Mesothelial cell of epicardium (in vitro differentiated cells): ENCODE data around the gene MTM1. TPM values are rescaled to one million over a fixed set of nuclear protein-coding genes. Genes with fewer than 3 reads are reported as not detected.

ENCODE experiments used
- DNase-seq, 2 experiments: peaks; one replicate each; pipeline ENCODE4 v3.0.0; 2021; ENCODE audit warnings: low spot score in 2 of 2; ENCODE audit not compliant: unreplicated experiment in 2 of 2
- H3K27ac Mint-ChIP-seq: 2 replicates; pipeline ENCODE4 v1.8.0; 2021; ENCODE audit warnings: mixed read lengths
- H3K27me3 Mint-ChIP-seq: 2 replicates; pipeline ENCODE4 v1.8.0; 2021; ENCODE audit warnings: low read depth, mixed read lengths
- H3K36me3 Mint-ChIP-seq: 2 replicates; pipeline ENCODE4 v1.8.0; 2021; ENCODE audit warnings: mixed read lengths
- H3K4me1 Mint-ChIP-seq: 2 replicates; pipeline ENCODE4 v1.8.0; 2021; ENCODE audit warnings: mixed read lengths
- H3K4me3 Mint-ChIP-seq: 2 replicates; pipeline ENCODE4 v1.8.0; 2021; ENCODE audit warnings: mild to moderate bottlenecking, moderate library complexity, mixed read lengths
- H3K9me3 Mint-ChIP-seq: 2 replicates; pipeline ENCODE4 v1.8.0; 2021; ENCODE audit warnings: mixed read lengths
- total RNA-seq: library from RNA; stranded (reverse); gene quantifications from 3 replicates; pipeline ENCODE4 v1.2.1, GENCODE V29; 2021
- TF ChIP-seq, protein P1 (sequence below): fragments of 200-600 bp; sonication (generic); IDR thresholded peaks from one replicate; pipeline ENCODE4 v1.5.0; 2021; ENCODE audit warnings: antibody characterized with exemption; ENCODE audit not compliant: unreplicated experiment

Gene MTM1
- total RNA-seq, 1 donor from 2014 or later: 8.9 TPM

DNA sequence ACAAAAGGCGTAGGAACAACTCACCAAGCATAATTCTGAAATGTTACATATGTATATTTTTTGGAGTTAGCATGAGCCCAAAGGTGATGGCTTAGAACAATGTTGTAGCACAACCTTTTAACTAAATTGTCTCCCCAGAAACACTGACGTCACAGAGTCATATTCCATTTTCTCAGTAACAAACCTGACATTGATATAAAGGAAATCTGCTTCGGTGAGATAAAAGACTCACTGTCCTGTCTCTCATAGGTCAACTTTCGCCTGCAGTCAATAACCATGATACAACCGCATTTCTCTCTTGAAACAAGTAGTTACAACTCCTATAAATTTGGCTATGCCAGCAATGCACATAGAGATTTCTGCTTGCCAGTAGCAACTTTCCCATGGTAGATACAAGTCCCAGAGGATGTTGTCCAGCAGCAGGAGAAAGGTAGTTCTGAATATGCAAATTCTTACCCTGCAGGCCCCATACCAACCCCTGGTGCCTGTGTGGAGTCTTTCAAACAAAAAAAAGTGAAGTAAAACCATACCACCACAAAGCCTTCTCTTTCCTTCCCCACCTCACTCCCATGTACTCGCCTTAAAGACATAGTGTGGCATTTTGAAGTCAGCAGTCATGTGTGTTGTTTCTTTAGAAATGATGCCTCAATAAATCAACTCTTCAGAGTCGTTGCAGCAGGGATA is 47.9 kb downstream of the MTM1 start:
- no peak overlapping the region for H3K27ac Mint-ChIP-seq
- H3K4me3 Mint-ChIP-seq: no peak overlapping the region
- TF ChIP-seq, protein P1, sequence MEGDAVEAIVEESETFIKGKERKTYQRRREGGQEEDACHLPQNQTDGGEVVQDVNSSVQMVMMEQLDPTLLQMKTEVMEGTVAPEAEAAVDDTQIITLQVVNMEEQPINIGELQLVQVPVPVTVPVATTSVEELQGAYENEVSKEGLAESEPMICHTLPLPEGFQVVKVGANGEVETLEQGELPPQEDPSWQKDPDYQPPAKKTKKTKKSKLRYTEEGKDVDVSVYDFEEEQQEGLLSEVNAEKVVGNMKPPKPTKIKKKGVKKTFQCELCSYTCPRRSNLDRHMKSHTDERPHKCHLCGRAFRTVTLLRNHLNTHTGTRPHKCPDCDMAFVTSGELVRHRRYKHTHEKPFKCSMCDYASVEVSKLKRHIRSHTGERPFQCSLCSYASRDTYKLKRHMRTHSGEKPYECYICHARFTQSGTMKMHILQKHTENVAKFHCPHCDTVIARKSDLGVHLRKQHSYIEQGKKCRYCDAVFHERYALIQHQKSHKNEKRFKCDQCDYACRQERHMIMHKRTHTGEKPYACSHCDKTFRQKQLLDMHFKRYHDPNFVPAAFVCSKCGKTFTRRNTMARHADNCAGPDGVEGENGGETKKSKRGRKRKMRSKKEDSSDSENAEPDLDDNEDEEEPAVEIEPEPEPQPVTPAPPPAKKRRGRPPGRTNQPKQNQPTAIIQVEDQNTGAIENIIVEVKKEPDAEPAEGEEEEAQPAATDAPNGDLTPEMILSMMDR: no peak
- H3K27me3 Mint-ChIP-seq: no peaks in the 10 kb centered on the region
- peaks cover 37% of the 10 kb centered on the region for H3K9me3 Mint-ChIP-seq
- H3K4me1 Mint-ChIP-seq: peaks cover 13% of the 10 kb centered on the region
- H3K36me3 Mint-ChIP-seq: peaks cover 23% of the 10 kb centered on the region
- no peak for DNase-seq

DNA sequence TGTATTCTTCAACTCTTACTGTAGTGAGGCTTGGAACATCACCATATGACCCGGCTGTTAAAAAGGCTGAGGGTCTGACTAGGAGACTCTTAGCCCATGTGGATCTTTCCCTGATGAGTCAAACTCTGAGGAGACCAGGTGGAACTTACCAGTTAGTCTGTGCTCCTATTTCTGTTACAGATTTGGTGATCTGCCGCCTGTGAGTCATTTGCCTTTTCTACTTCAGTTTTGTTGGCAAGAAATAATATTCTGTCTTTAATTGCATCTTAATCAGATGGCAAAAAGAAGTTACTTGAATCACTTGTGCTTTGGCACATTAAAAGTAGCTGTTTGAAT is 48.4 kb downstream of the MTM1 start:
- Mint-ChIP-seq H3K9me3 (peaks cover 40% of the 10 kb centered on the region), H3K4me1 (peaks cover 18% of the 10 kb centered on the region)

DNA sequence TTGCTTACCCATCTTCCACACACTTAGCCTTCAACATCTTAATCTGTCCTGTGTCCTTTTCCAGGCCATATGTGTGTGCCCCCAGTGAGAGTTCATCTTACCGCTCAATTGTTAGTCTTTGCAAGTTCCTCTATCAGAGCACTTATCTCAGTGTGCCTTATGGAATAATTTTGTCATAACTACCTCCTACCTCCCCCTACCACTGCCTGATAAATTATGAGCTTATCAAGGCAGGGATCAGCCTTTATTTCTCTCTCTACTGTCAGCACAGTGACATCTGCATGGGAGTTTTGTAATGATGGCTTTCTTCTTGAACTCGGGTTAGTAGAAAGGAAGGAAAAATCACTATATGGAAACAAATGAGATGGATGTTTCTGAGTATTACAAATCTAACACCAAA is 53.2 kb downstream of the MTM1 start:
- no peak for DNase-seq
- H3K27me3 Mint-ChIP-seq: no peaks in the 10 kb centered on the region
- TF ChIP-seq, protein P1: no peak
- H3K9me3 Mint-ChIP-seq: peaks cover 39% of the 10 kb centered on the region
- H3K4me3 Mint-ChIP-seq: no peak overlapping the region
- H3K27ac Mint-ChIP-seq: no peak overlapping the region
- H3K36me3 Mint-ChIP-seq: peaks cover 21% of the 10 kb centered on the region
- peaks cover 33% of the 10 kb centered on the region for H3K4me1 Mint-ChIP-seq

More for the DNA sequence above, 48.4 kb downstream of the MTM1 start:
- H3K27me3 Mint-ChIP-seq: no peaks in the 10 kb centered on the region
- peaks cover 24% of the 10 kb centered on the region for H3K36me3 Mint-ChIP-seq
- H3K27ac Mint-ChIP-seq: no peak overlapping the region
- TF ChIP-seq, protein P1: no peak
- H3K4me3 Mint-ChIP-seq: no peak overlapping the region
- DNase-seq: no peak

DNA sequence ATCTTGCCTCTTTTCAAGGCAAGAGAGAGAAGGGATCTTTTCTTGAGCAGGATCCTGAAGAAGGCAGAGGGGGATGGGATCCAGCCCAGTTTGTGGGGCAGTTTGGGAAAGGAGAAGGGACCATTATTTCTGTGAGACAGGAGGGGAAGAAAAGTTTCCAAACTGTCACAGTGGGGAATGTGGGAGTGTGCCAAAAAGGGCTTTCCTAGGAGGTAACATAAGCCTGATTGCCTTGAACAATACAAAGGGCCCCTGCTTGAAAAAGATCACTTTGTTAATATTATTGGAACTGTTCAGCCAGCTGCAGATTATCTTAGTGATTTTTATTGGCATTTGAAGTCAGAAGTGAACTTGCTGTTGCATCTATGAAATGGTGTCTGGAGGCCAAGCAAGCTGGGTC is 55.2 kb downstream of the MTM1 start:
- H3K4me1 Mint-ChIP-seq: peaks cover 39% of the 10 kb centered on the region
- no peaks in the 10 kb centered on the region for H3K27me3 Mint-ChIP-seq
- no peak overlapping the region for H3K27ac Mint-ChIP-seq
- peaks cover 19% of the 10 kb centered on the region for H3K36me3 Mint-ChIP-seq
- no peak for DNase-seq
- H3K9me3 Mint-ChIP-seq: peaks cover 38% of the 10 kb centered on the region
- TF ChIP-seq, protein P1: no peak
- H3K4me3 Mint-ChIP-seq: no peak overlapping the region

DNA sequence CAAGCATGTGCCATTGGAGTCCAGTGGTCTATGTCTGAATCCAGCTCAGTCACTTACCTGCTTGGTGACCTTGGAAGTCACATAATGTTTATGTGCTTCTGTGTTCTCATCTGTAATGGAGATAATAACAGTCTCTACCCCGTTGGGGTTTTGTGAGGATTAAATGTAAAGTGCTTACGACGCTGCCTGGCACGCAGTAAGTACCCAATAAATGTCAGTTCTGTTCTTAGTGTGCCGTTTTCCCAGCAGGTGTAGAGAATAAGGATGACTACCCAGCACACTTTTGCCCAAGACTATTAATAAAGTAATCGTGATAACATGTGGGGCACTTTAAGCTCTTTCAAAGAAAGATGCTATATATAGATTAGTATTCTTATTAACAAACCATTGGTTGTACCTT is 56.7 kb downstream of the MTM1 start:
- no peaks in the 10 kb centered on the region for H3K27me3 Mint-ChIP-seq
- DNase-seq: no peak
- peaks cover 29% of the 10 kb centered on the region for H3K4me1 Mint-ChIP-seq
- TF ChIP-seq, protein P1: no peak
- no peak overlapping the region for H3K27ac Mint-ChIP-seq
- H3K4me3 Mint-ChIP-seq: no peak overlapping the region
- H3K36me3 Mint-ChIP-seq: peaks cover 25% of the 10 kb centered on the region
- H3K9me3 Mint-ChIP-seq: peaks cover 38% of the 10 kb centered on the region

DNA sequence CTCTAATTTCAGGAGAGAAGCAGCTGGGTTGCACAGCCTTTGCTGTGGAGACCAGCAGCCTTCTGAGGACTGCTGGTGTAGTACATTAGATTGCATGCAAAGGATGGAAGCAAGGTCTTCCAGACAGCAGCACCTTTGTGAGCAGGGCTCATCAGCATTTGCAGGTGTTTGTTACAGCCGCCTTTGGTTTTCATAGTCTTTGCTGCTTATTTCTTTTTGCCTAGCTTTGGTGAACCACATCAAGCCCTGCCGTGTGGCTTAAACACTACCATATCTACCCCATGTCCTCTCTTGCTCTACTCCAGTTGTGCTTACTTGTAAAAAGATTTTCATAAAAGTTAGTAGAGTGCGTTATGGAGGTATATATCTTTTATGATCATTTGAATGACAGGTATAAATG is 57.5 kb downstream of the MTM1 start:
- peaks cover 33% of the 10 kb centered on the region for H3K9me3 Mint-ChIP-seq
- DNase-seq: no peak
- no peaks in the 10 kb centered on the region for H3K27me3 Mint-ChIP-seq
- no peak overlapping the region for H3K27ac Mint-ChIP-seq
- TF ChIP-seq, protein P1: no peak
- H3K36me3 Mint-ChIP-seq: peaks cover 24% of the 10 kb centered on the region
- H3K4me1 Mint-ChIP-seq: peaks cover 29% of the 10 kb centered on the region
- H3K4me3 Mint-ChIP-seq: no peak overlapping the region
